ENCODE measurements around the gene ATP11A. TPM values are rescaled to one million over a fixed set of nuclear protein-coding genes. Genes with fewer than 3 reads are reported as not detected.

The ATP11A gene
- total RNA-seq, 1 experiment from 2014 or later: 4.5 TPM

DNA sequence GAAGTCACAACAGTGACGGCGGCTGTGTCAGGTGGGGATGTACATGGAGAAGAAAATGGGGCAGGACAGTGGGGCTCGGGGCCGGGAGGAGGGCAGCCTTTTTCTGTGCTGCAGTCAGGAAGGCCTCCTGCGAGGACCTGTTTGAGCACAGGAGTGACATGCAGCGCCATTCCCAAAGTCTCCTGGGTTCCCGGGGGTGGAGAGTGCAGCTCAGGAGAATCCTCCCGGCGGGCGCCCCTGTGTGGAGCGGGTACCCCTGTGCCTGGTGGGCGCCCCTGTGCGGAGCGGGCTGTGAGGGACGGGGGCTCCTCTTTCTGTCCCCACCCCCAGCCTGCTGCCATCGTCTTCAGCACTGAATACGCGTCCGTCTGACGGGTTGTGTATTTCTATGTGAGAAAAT, 62.4 kb downstream of the ATP11A start:
- no peak for DNase-seq (ENCODE audit: low spot score)
- in situ Hi-C loops (cut with HindIII; ENCODE audit: low sequenced_read_pairs): no loop called here

GRCh38 chr13:112752711-112753541, 63.1 kb downstream of the ATP11A start:
- in situ Hi-C loops (cut with HindIII; ENCODE audit: low sequenced_read_pairs): no loop called here
- no peak for DNase-seq (ENCODE audit: low spot score)

DNA sequence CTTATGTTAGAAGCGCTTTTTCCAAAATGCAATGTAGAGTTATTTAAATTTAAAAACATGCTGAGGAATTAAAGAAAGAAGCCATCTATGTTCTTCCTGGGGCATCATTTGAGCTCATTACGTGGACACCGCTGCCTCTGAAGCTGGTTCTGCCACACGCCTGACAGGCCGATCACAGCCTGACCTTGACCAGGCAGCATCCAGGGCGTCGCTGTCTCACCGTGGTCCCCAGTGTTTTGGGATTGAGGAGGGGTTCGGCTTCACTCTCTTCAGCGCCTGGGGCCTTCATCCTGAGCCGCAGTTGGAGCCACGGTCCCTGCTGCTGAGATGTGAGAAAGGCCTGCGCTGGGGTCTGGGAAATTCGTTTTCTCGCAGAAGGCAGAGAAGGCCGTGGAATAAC, 64.0 kb downstream of the ATP11A start:
- in situ Hi-C loops (cut with HindIII; ENCODE audit: low sequenced_read_pairs): no loop called here
- no peak for DNase-seq (ENCODE audit: low spot score)

DNA sequence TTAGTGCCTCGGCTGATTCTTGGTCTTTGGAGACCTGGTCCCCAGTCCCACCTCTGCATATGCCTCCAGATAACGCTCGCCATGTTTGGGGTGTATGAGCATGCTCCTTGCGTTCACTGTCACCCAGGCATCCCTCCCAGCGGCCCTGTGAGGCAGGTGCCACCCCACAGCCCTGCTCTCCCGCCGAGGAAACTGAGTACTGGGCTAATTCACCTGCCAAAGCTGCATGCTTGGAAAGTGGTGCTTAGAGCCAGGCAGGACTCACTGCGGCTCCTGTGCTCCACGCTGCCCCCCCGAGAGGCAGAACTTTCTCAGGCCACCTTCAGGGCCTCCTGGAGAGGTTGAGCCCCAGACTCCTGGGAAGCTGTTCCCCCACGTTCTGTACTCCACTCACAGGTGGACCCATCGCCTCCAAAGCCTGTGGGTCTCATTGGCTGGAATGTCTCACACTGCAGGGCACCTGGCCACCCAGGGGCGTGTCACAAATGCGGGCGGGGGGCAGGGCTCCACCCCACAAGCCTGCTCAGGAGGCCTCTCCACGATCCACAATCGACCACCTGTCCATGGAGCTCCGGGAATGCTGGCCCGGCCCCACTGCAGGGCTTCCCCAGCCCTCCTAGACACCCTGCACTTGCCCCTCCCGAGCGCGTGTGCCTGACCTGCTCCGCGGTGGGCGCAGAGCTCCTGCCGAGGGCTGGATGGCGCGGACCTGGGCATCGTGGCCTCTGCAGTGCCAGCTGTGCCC, 64.6 kb downstream of the ATP11A start:
- in situ Hi-C loops (cut with HindIII; ENCODE audit: low sequenced_read_pairs): no loop called here
- DNase-seq (ENCODE audit: low spot score): no peak

GRCh38 chr13:112755331-112755730, 65.5 kb downstream of the ATP11A start:
- in situ Hi-C loops (cut with HindIII; ENCODE audit: low sequenced_read_pairs): no loop called here
- DNase-seq (ENCODE audit: low spot score): no peak

- DNase-seq (ENCODE audit: low spot score): no peak
- in situ Hi-C loops (cut with HindIII; ENCODE audit: low sequenced_read_pairs): no loop called here
These were observed 66.2 kb downstream of the ATP11A start for GRCh38 chr13:112756081-112756480.

GRCh38 chr13:112756511-112756966, 66.7 kb downstream of the ATP11A start:
- in situ Hi-C loops (cut with HindIII; ENCODE audit: low sequenced_read_pairs): no loop called here
- DNase-seq (ENCODE audit: low spot score): no peak

- in situ Hi-C loops (cut with HindIII; ENCODE audit: low sequenced_read_pairs): no loop called here
- DNase-seq (ENCODE audit: low spot score): peak; percentile 8
These were observed 67.3 kb downstream of the ATP11A start for GRCh38 chr13:112756967-112757758.

- in situ Hi-C loops (cut with HindIII; ENCODE audit: low sequenced_read_pairs): no loop called here
- no peak for DNase-seq (ENCODE audit: low spot score)
These were observed 67.9 kb downstream of the ATP11A start for GRCh38 chr13:112757759-112758086.

DNA sequence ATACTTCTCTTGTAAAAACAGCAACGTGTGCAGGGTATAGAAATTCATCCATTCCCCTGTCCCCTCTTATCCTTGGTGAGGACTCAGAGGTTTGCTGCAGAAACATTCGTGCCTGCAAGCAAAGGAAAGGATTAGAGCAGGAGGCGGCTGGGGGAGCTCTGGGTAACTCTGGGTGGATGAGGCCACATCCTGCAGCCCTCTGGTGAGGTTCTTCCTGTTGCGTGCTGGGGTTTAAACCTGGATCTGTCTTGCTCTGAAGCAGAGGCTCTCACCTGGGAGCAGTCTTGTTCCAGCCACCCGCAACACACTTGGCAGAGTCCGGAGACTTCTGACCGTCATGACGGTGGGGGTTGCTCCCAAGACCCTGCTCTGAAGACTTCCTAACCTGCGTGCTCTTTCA, 69.2 kb downstream of the ATP11A start:
- DNase-seq (ENCODE audit: low spot score): no peak
- in situ Hi-C loops (cut with HindIII; ENCODE audit: low sequenced_read_pairs): no loop called here

- DNase-seq (ENCODE audit: low spot score): no peak
- in situ Hi-C loops (cut with HindIII; ENCODE audit: low sequenced_read_pairs): no loop called here
These were observed 70.0 kb downstream of the ATP11A start for GRCh38 chr13:112759827-112760226.

DNA sequence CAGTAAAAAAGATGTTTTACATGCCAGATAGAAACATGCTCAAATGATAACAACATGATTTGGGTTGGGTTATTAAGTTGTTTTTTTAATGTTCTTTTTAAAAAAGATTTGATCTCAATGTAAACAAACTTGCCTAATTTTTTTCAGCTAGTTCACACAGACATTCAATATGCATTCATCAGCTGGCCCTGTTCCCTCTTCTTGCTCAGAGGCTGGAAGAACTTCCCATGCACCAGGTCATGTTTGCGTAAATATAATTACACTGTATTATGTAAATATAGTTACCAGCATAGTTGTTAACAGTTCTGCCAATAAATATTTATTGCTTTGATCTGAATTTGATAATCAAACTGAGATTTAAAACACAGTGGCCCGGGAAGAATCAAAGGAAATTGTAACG, 70.6 kb downstream of the ATP11A start:
- in situ Hi-C loops (cut with HindIII; ENCODE audit: low sequenced_read_pairs): no loop called here
- DNase-seq (ENCODE audit: low spot score): no peak

DNA sequence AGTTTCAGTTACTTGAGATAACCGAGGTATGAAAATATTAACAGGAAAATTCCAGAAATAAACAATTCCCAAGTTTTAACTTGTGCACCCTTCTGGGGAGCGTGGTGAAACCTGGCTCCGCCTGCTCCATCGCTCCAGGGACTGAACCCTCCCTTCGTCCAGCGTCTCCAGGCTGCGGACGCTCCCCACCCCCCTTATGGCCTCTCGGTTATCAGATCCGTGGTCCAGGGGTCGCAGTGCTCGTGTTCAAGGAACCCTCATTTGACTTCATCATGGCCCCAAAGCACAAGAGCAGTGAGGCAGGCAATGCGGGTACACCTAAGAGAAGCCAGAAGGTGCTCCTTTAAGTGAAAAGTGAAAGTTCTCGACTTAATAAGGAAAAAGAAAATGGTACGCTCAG, 71.1 kb downstream of the ATP11A start:
- no peak for DNase-seq (ENCODE audit: low spot score)
- in situ Hi-C loops (cut with HindIII; ENCODE audit: low sequenced_read_pairs): no loop called here

DNA sequence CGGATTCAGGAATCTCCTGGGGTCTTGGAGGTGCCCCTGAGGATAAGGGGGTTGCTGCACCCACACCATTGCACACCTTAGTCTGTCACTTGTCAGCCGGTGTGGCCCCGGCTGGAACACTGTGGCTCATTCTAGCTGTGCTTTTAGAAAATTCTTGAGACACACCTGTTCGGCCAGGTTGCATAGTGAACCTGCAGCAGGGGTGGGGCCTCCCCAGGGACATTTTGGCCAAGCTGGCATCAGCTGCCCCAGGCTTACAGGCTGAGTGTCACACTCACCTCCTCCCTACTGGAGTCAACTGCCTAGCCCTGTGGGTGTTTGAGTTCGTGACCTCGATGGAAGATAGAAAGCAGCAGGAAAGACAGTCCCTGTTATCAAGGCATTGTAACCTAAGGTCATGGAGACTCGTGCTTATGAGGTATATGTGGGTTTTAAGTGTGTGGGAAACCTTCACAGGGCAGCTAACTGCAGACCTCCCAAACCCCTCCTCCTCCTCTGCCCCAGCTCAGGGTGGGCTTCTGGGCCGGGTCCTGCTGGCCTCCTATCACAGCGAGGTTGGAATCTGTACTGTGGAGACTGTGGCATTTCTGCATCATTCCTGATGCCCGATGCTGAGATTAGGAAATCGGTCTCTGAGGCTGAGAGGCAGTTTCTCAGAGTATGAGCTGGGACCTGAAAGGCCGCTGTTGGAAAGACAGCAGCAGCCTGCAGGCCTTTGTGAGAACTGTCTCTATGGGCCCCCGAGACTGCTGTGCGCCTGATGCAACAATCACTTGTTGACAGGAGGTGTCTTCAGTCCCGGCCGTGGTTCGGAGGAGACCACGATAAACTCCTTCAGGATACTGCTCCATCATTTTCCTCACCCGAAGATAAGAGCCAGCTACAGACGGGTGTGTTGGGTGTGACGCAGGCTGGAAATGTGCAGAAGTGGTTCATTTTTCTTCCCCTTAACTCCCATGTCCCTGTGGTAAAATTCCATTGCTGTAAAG, 72.2 kb downstream of the ATP11A start:
- DNase-seq (ENCODE audit: low spot score): no peak
- in situ Hi-C loops (cut with HindIII; ENCODE audit: low sequenced_read_pairs): no loop called here

GRCh38 chr13:112762690-112763080, 72.8 kb downstream of the ATP11A start:
- in situ Hi-C loops (cut with HindIII; ENCODE audit: low sequenced_read_pairs): no loop called here

GRCh38 chr13:112764028-112764427, 74.2 kb downstream of the ATP11A start:
- DNase-seq (ENCODE audit: low spot score): no peak
- in situ Hi-C loops (cut with HindIII; ENCODE audit: low sequenced_read_pairs): no loop called here

More at GRCh38 chr13:112762690-112763080, 72.8 kb downstream of the ATP11A start:
- DNase-seq (ENCODE audit: low spot score): no peak

DNA sequence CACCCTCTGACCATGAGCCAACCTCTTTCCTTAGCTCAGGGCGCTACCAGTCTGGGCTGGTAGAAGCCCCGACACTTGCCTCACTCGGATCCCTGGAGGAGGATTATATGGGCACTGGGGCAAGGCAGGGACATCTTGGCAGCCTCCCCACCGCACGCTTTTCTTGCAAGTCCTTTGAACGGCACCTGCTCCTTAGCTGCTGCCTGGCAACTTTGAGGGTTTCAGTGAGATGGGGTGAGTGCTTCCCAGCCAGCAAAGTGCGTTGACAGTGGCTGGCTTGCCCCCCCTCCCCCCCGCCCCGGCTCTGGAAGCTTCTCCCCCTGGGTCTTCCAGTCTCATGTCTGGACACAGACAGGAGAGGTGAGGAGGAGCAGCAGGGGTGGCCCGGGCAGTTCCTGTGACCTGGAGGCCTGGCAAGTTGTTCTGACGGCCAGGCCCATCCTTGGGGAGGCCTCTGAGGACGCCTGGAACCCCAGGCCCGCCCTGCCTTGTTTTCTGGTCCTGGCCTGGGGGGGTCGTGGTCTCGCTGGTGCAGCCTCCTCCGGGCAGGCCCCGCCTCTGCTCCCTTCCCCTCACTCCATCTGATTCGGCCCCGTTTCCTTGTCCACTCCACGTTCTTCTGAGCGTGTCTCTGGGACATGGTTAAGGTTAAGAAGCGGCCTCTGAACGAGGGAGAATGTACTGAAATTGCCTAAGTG, 75.2 kb downstream of the ATP11A start:
- in situ Hi-C loops (cut with HindIII; ENCODE audit: low sequenced_read_pairs): no loop called here
- DNase-seq (ENCODE audit: low spot score): no peak

DNA sequence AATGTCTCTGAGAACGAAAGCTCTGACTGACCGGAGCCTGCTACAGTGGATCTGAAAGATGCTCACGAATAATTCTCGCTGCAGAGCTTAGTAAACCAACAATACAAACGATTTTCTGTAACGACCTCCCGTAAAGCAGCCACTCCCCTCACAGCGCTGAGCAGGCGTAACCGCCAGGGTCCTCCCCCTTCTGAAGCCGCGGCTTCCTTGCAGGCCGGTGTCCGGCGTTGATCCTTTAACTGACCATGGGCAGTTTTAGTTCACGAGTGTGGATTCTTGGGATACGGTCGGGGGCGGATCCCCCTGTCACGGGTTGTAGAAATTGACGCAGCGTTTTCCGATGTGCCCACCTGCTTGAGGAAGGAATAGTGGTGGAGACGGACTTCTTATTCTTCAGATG, 75.9 kb downstream of the ATP11A start:
- DNase-seq (ENCODE audit: low spot score): no peak
- in situ Hi-C loops (cut with HindIII; ENCODE audit: low sequenced_read_pairs): no loop called here

All from G401 (cell line).